NCI-H226 (cell line): ENCODE results near the gene SRL.
A peak's percentile ranks its signal among the peaks of the same experiment; 100 is the strongest.
"Not testable (repeated sequence)": the region's sequence is repeated elsewhere in the genome, so short reads cannot be mapped to it uniquely, and the experiment has no call there.

Experiments used
- DNase-seq: peaks from one replicate; pipeline ENCODE4 v3.0.0-alpha.2; 2015

Gene SRL

DNA sequence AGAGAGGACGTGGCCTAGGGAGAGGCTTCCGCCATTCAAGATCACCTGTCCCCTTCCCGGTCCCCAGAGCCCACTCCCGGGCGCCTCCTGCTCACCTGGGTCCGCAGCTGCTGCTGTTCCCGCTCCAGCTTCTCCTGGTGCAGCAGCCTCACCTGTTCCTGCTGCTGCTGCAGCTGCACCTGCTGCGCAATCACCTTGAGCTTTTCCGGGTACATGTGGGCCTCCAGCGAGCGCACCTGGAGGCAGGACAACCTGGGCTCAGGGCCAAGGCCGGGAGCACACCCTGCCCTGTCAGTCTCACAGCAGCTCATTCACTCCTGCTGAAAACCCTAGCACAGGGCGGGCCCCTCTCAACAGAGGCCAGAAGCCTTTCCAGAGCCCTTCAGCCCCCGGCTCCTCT lies 18.5 kb upstream of the SRL start:
- no peak for DNase-seq

DNA sequence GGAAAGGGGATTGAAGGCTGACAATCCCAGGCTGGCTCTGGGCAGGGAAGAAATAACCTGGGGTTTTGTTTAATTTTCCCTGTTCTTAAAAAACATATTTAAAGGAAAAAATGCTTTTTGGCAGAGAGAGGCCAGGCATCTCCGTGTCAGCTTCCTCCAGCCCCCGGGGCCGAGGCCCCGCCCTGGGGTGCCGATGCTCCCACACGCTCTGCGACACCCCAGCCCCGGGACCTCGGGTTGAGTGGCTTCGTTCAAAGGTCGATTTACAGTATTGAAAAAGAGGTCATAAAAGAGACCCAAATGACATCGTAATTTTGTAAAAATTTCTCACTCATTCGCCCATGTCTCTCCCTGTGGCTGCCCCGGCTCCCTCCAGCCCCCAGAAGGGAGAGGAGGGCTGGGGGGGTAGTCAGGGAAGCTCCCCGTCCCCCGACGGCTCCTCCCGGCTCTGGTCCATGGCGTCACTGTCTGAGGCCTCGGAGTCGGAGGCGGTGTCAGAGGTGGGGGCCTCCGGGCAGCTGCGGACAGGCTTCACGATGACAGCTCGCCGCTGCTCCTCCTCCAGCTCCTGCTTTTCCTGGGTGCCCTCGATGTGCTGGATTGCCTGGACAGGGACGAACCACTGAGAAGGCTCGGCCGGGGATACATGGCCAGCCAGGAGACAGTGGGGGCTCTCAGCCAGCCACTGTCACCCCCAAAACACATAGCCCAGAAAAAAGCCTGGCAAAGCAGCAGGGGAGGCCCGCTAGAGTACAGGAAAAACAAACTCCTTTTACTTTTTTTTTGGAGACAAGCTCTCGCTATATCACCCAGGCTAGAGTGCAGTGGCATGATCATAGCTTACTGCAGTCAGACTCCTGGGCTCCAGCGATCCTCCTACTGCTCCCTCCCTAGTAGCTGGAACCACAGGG lies 16.0 kb upstream of the SRL start:
- DNase-seq: no peak

DNA sequence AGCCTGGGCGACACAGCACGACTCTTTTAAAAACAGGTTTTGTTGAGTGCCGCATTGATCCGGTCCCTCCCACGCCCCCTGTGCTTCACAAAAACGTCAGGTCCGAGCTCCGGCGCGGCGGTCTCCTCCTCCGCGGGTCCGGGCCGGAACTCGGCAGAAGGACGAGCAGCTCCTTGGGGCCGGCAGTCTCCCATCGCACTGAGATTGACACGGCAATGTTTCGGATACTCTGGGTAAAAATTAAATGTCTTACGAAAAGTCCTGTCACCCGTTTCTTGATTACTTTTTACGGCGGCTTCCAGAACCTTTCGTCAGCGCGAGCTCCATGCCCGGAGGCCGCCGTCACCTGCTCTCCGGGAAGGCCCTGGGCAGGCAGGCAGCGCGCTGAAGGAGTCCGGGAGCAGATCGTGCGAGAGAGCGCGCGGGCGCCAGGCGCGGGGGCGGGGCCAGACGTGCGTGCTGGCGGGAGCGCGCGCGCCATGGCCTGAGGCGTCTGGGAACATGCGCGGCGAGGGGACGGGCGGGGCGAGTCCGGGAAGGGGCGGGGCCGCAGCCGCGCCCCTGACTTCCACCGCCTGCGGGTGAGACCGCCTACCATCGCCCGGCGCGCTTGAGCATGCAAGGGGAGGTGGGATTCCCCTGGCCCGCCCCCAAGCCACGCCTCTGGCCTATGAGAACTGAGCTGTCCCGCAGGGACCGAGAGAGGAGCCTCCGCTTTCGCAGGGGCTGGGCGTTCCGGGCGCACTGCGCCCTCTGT lies 11.7 kb upstream of the SRL start:
- peak; percentile 97 for DNase-seq

DNA sequence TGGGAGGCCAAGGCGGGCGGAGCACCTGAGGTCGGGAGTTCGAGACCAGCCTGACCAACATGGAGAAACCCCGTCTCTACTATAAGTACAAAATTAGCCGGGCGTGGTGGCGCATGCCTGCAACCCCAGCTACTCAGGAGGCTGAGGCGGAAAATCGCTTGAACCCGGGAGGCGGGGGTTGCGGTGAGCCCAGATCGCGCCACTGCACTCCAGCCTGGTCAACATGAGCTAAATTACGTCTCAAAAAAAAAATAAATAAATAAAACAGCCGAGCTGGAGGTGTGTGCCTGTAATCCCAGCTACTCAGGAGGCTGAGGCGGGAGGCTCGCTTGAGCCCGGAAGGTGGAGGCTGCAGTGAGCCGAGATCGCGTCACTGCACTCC lies 11.1 kb upstream of the SRL start:
- not testable (repeated sequence) for DNase-seq

GRCh38 chr16:4249530-4250308 lies 7.8 kb upstream of the SRL start:
- DNase-seq: no peak

DNA sequence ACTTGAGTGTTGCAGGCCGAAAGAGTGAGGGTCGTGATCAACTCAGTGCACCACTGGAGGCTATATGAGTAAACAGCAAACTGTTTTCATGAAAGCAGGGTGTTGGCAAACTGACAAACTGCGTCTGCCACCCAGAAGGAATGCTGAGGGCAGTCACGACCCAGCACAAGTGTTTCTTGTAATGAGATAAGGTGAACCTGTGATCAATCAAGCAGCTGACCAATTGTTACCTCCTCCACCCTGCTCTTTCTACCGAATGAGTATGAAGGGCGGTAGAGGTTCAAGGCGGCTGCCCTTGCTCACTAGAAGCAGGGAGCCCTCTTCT lies 5.5 kb upstream of the SRL start:
- DNase-seq: no peak

DNA sequence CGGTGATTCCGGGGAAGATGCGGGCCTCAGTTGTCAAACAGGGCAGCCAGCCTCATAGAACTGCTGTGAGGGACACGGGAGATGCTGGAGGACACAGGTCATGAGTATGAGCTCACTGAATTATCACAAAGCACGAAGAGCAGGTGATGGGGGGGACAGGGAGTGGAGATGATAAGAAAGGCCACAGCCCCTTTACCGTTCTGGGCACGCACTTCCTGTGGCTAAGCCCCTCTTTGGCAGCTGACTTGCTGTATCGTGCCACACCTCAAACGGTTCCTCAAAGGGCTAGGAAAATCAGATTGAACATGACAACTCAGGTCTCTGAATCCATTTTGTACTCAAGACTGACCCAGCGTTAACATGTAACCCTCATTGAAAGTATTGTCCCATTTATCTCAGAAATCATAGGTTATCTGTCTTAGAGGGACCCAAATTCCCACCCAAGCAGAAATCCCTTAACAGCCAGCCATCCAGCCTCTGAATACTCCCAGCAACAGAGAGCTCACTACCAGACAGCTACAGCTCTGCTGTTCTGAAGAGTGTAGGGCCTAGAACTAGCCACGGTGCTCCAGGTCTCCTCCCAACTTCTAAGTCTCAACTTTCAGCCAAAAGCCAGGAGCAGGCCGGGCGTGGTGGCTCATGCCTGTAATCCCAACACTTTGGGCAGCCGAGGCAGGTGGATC lies 5.0 kb upstream of the SRL start:
- DNase-seq: no peak

DNA sequence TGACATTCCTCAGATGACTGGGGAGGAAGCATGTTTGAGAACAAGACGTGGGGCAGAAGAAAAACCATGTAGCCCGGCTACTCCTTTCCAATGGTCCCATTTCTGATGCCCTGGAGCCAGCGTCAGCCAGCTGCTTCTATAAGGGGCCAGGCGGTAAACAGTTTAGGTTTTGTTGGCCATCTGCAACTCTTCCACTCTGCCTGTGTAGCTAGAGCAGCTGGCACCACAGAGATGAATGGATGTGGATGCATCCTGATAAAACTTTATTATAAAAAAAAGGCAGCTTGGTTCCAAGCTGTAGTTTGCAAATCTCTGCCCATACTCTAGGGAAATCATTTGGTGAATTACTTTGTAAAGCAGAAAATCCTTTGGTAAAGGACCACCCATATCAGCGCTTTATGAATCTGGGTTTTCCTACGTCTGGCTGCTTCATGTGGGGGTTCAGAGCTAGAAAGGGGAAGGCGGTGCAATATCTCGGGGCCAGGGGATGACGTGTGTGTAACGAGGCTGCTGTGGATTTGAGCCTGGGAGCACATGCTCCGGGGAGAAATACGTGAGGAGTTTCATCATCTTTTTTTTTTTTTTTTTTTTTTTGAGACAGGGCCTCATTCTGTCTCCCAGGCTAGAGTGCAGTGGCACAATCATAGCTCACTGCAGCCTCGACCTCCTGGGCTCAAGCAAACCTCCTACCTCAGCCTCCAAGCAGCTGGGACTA lies 3.4 kb upstream of the SRL start:
- no peak for DNase-seq

- DNase-seq: peak; percentile 87
Measured at GRCh38 chr16:4244254-4245076, 2.6 kb upstream of the SRL start.

- DNase-seq: no peak
Measured at GRCh38 chr16:4241258-4241927, 487 bp downstream of the SRL start.

GRCh38 chr16:4240624-4241023 lies 1.3 kb downstream of the SRL start:
- no peak for DNase-seq

- no peak for DNase-seq
Measured at GRCh38 chr16:4239682-4240175, 2.2 kb downstream of the SRL start.

- DNase-seq: no peak
Measured at GRCh38 chr16:4239020-4239419, 2.9 kb downstream of the SRL start.

- no peak for DNase-seq
Measured at GRCh38 chr16:4233431-4233830, 8.4 kb downstream of the SRL start.

DNA sequence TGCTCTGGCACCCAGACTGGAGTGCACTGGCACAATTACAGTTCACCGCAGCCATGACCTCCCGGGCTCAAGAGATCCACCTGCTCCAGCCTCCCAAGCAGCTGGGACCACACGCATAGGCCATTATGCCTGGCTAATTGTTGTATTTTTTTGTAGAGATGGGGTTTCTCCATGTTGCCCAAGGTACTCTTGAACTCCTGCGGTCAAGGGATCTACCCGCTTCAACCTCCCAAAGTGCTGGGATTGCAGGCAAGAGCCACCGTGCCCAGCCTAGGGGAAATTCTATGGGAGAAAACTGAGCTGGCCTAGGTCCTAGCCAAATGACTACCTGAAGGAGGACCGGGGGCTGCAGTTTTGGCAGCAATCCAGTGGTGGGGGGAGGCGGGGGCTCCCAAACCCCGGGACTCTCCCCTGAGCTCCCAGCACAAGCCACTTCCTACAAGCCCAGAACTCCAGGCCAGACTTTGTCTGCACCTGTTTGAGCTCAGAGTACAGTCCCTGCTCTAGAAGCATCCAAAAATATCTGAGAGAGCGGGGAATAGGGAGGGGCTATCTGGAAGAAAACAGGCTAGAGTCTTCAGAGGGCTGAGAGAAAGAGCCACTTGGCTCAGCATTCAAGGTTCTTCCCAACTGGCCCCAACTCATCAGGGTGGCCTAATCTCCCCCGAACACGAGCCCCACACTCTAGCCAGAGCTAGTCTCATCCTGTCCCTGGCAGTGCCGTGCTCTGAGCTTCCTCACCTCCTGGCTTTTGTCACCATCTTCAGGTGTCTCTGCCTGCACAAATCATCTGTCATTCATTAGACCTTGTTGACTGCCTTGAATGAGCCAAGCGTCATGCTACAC lies 9.1 kb downstream of the SRL start:
- no peak for DNase-seq

- no peak for DNase-seq
Measured at GRCh38 chr16:4231886-4232285, 10.0 kb downstream of the SRL start.

- no peak for DNase-seq
Measured at GRCh38 chr16:4231367-4231766, 10.5 kb downstream of the SRL start.

GRCh38 chr16:4227040-4227332 lies 14.9 kb downstream of the SRL start:
- DNase-seq: no peak

GRCh38 chr16:4226251-4227039 lies 15.4 kb downstream of the SRL start:
- DNase-seq: no peak
